GM23248 (cell line): ENCODE measurements around the gene TRERF1.

ENCODE experiments used
- EZH2 ChIP-seq: fragments of 200-600 bp; sonication (generic); IDR thresholded peaks from 2 replicates; pipeline ENCODE4 v1.6.1; 2018; ENCODE audit warnings: antibody characterized with exemption, mild to moderate bottlenecking; ENCODE audit not compliant: insufficient read depth, poor library complexity, severe bottlenecking
- EZH2phosphoT487 ChIP-seq: fragments of 200-600 bp; sonication (generic); IDR thresholded peaks from 2 replicates; pipeline ENCODE4 v1.6.1; 2018; ENCODE audit warnings: antibody characterized with exemption, moderate library complexity, mild to moderate bottlenecking, low read depth; ENCODE audit not compliant: insufficient read depth

- TF ChIP-seq EZH2 = no peak
- TF ChIP-seq EZH2phosphoT487 = no peak
Measured at GRCh38 chr6:42279144-42279781, 172.5 kb downstream of the TRERF1 start.
